OCI-LY7 (cell line): ENCODE measurements around the gene F7. TPM values are rescaled to one million over a fixed set of nuclear protein-coding genes. Genes with fewer than 3 reads are reported as not detected.

ENCODE experiments used
- BruUV-seq: library from RNA; stranded (reverse); fragments of 400-500 nt; replicated peaks from 2 replicates; lab custom pipeline; 2021; lab: Mats Ljungman, UMichigan
- CTCF ChIA-PET: fragments of 300-600 bp; sonication (Branson Sonifier 250); formaldehyde crosslinking; loops from one replicate; lab custom pipeline; 2022; ENCODE audit warnings: antibody characterized with exemption; ENCODE audit not compliant: unreplicated experiment; lab: Charles Lee
- POLR2A ChIA-PET: fragments of 300-600 bp; sonication (Branson Sonifier 250); formaldehyde crosslinking; loops from one replicate; lab custom pipeline; 2022; ENCODE audit warnings: antibody characterized with exemption; lab: Charles Lee
- DNase-seq: peaks from one replicate; pipeline ENCODE4 v3.0.0-alpha.2; 2015; ENCODE audit warnings: low spot score
- H2AFZ ChIP-seq: fragments of 200-600 bp; sonication (generic), shearing (Covaris generic); 2 replicates; pipeline ENCODE4 v1.6.1; 2014; ENCODE audit warnings: mild to moderate bottlenecking, antibody characterized with exemption, low read length, moderate library complexity
- H3K27ac ChIP-seq: fragments of 200-600 bp; sonication (generic); 2 replicates; pipeline ENCODE4 v1.5.1; 2014; ENCODE audit warnings: mixed run types, low read depth, mild to moderate bottlenecking, moderate library complexity, low read length, inconsistent platforms; ENCODE audit not compliant: poor library complexity, severe bottlenecking
- H3K36me3 ChIP-seq: fragments of 200-600 bp; sonication (generic); 2 replicates; pipeline ENCODE4 v1.6.1; 2014; ENCODE audit warnings: mild to moderate bottlenecking, antibody characterized with exemption, low read length, moderate library complexity, mixed read lengths; ENCODE audit not compliant: insufficient read depth
- H3K4me1 ChIP-seq: fragments of 200-600 bp; sonication (generic); 2 replicates; pipeline ENCODE4 v1.5.1; 2014; ENCODE audit warnings: mild to moderate bottlenecking, low read length; ENCODE audit not compliant: insufficient read depth, poor library complexity, severe bottlenecking
- H3K4me2 ChIP-seq: fragments of 200-600 bp; sonication (generic); 2 replicates; pipeline ENCODE4 v1.6.1; 2014; ENCODE audit warnings: mild to moderate bottlenecking, low read length
- H3K4me3 ChIP-seq: fragments of 200-600 bp; sonication (generic); 2 replicates; pipeline ENCODE4 v1.5.1; 2014; ENCODE audit warnings: mild to moderate bottlenecking, low read depth, low read length; ENCODE audit not compliant: poor library complexity, severe bottlenecking
- H3K79me2 ChIP-seq: fragments of 200-600 bp; sonication (generic); 2 replicates; pipeline ENCODE4 v1.6.1; 2016; ENCODE audit warnings: low read depth, mild to moderate bottlenecking, low read length, moderate library complexity, mixed read lengths; ENCODE audit not compliant: insufficient read depth
- H3K9me2 ChIP-seq: fragments of 200-600 bp; sonication (generic); 2 replicates; pipeline ENCODE4 v1.6.1; 2016; ENCODE audit warnings: mild to moderate bottlenecking, low read length, mixed read lengths; ENCODE audit not compliant: insufficient read depth
- H3K9me3 ChIP-seq: fragments of 200-600 bp; sonication (generic); 2 replicates; pipeline ENCODE4 v1.6.1; 2014; ENCODE audit warnings: mild to moderate bottlenecking, mixed run types, low read length, mixed read lengths
- H4K20me1 ChIP-seq: fragments of 200-600 bp; sonication (generic); 2 replicates; pipeline ENCODE4 v1.6.1; 2014; ENCODE audit warnings: mild to moderate bottlenecking, antibody characterized with exemption, low read length, moderate library complexity, mixed read lengths; ENCODE audit not compliant: insufficient read depth
- EZH2phosphoT487 ChIP-seq: fragments of 200-600 bp; sonication (generic); IDR thresholded peaks from 2 replicates; pipeline ENCODE4 v1.6.1; 2018; ENCODE audit warnings: low read depth, borderline replicate concordance, mild to moderate bottlenecking, mixed run types, antibody characterized with exemption, low read length, moderate library complexity, mixed read lengths
- intact Hi-C: fragments of 100-400 bp; cut with micrococcal nuclease; formaldehyde crosslinking; loops from one replicate; pipeline ENCODE4 v1.10.0; 2022; ENCODE audit not compliant: unreplicated experiment
- total RNA-seq, 2 experiments: library from RNA; depleted of rRNA in 1 of 2; stranded (reverse); fragments of >200 nt in 1 of 2; shearing (Covaris generic) in 1 of 2; gene quantifications; 2 replicates each; pipeline ENCODE4 v1.2.3, GENCODE V29; 2014 to 2022
- TF ChIP-seq, protein P1 (sequence below): fragments of 200-600 bp; sonication (generic); conservative IDR thresholded peaks from 2 replicates; pipeline ENCODE4 v1.5.1; 2014; ENCODE audit warnings: mild to moderate bottlenecking, antibody characterized with exemption, low read length, moderate library complexity, mixed read lengths

Gene F7
- total RNA-seq, 2 experiments from 2014 or later, result not detected

DNA sequence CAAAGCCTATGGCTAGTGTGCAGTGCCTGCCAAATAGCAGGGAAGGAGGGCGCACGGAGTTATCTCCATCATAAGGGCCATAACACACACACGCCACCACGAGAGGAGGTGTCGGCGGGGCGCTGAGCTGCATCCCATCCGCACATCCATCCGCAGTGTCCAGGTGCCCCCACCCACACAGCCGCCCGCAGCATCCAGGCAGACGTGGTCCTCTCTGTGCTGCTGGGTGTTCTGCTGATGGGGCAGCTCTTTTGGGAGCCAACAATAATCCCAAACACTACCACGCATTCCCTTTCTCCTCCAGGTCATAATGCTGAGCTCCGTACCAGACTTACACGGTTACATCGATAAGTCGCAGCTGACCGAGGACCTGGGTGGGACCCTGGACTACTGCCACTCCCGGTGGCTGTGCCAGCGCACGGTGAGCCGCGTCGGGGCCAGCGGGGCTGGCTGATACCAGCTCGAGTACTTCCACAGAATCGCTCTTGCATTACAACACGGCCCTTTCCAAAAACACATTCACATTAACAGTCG, 41.5 kb upstream of the F7 start:
- intact Hi-C loops, result no loop called here
- DNase-seq, result no peak
- Histone ChIP-seq H3K4me1 (no peaks in the 10 kb centered on the region), H3K27ac (no peak overlapping the region), H3K36me3 (no peaks in the 10 kb centered on the region), H2AFZ (no peak overlapping the region), H4K20me1 (no peaks in the 10 kb centered on the region), H3K4me3 (no peak overlapping the region), H3K79me2 (no peaks in the 10 kb centered on the region), H3K9me3 (no peaks in the 10 kb centered on the region), H3K4me2 (no peak overlapping the region), H3K9me2 (no peaks in the 10 kb centered on the region)
- TF ChIP-seq, protein P1, sequence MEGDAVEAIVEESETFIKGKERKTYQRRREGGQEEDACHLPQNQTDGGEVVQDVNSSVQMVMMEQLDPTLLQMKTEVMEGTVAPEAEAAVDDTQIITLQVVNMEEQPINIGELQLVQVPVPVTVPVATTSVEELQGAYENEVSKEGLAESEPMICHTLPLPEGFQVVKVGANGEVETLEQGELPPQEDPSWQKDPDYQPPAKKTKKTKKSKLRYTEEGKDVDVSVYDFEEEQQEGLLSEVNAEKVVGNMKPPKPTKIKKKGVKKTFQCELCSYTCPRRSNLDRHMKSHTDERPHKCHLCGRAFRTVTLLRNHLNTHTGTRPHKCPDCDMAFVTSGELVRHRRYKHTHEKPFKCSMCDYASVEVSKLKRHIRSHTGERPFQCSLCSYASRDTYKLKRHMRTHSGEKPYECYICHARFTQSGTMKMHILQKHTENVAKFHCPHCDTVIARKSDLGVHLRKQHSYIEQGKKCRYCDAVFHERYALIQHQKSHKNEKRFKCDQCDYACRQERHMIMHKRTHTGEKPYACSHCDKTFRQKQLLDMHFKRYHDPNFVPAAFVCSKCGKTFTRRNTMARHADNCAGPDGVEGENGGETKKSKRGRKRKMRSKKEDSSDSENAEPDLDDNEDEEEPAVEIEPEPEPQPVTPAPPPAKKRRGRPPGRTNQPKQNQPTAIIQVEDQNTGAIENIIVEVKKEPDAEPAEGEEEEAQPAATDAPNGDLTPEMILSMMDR, result no peak
- TF ChIP-seq EZH2phosphoT487, result no peak
- CTCF ChIA-PET, result no interaction called here
- BruUV-seq, result no TSS peak
- POLR2A ChIA-PET, result no interaction called here

DNA sequence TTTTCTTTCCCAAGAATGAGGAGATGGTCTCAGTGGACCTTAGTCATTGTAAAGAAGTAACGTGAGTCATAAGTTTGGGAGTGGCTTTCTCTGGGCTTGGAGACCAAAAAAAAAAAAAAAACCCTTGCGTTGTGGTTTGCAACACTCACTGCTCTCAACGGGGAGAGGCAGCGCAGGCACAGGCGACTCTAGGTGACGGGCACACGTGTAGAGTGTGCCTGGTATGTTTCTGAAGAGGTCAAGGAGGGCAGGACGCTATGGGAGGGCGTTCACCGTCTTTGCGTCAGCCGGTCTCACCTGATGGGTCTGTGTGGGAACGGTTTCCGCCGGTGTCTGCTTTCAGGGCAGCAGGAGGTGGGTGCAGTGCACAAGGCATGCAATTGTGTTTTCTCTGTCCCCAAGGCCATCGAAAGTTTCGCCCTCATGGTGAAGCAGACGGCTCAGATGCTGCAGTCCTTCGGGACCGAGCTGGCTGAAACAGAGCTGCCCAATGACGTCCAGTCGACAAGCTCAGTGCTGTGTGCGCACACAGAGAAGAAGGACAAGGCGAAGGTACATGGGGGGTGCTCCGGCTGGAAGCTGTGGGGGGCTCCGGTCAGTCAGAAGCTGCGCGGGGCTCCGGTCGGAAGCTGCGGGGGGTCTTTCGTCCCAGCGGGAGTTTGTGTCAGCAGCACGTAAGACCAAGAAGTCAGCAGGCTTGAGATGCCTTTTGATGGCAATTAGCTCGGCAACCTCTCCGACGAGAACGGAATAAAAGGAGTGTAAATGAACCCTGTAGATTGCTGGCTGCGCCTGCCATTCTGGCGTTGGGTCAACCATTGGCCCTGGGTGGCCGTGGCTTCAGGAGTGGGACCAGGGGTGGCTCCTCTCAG, 40.8 kb upstream of the F7 start:
- POLR2A ChIA-PET, result no interaction called here
- no peak overlapping the region for H2AFZ ChIP-seq

More for the DNA sequence above, 40.8 kb upstream of the F7 start:
- H3K4me2 ChIP-seq, result no peak overlapping the region
- H3K4me3 ChIP-seq, result no peak overlapping the region
- intact Hi-C loops, result no loop called here
- no TSS peak for BruUV-seq
- CTCF ChIA-PET, result interaction anchor here (0.6 kb wide), 1 partner anchor 287 kb away, joined by 12 read pairs; no protein-coding TSS in a partner anchor
- DNase-seq, result no peak
- H3K4me1 ChIP-seq, result no peaks in the 10 kb centered on the region
- H3K79me2 ChIP-seq, result no peaks in the 10 kb centered on the region
- no peak overlapping the region for H3K27ac ChIP-seq
- H3K36me3 ChIP-seq, result no peaks in the 10 kb centered on the region
- H3K9me2 ChIP-seq, result no peaks in the 10 kb centered on the region
- TF ChIP-seq, protein P1, result no peak
- TF ChIP-seq EZH2phosphoT487, result no peak
- no peaks in the 10 kb centered on the region for H4K20me1 ChIP-seq
- no peaks in the 10 kb centered on the region for H3K9me3 ChIP-seq
